Measurements from ENCODE around the gene CD46.
"Not testable (repeated sequence)": the region's sequence is repeated elsewhere in the genome, so short reads cannot be mapped to it uniquely, and the experiment has no call there.

DNA sequence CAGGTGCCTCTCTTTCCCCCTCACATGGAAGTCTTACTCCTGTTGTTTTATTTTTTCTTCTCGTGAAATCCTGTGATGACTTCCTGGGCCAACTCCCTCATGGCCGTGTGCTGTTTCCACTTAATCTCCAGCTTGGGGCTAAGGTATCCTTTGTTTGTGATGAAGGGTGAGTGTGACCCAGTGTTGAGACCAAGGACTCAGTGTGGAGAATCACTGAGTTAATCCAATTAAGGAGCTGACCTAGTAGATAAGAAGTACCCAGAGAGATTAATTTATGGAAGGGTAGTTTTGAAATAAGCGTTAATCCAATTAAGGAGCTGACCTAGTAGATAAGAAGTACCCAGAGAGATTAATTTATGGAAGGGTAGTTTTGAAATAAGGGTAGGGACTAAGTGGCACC, 39.2 kb upstream of the CD46 start:
- TF ChIP-seq, protein P1, sequence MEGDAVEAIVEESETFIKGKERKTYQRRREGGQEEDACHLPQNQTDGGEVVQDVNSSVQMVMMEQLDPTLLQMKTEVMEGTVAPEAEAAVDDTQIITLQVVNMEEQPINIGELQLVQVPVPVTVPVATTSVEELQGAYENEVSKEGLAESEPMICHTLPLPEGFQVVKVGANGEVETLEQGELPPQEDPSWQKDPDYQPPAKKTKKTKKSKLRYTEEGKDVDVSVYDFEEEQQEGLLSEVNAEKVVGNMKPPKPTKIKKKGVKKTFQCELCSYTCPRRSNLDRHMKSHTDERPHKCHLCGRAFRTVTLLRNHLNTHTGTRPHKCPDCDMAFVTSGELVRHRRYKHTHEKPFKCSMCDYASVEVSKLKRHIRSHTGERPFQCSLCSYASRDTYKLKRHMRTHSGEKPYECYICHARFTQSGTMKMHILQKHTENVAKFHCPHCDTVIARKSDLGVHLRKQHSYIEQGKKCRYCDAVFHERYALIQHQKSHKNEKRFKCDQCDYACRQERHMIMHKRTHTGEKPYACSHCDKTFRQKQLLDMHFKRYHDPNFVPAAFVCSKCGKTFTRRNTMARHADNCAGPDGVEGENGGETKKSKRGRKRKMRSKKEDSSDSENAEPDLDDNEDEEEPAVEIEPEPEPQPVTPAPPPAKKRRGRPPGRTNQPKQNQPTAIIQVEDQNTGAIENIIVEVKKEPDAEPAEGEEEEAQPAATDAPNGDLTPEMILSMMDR (IDR thresholded peaks at IDR 0.05; ENCODE audit: low read depth, low read length, poor library complexity, severe bottlenecking), result not testable (repeated sequence)
- not testable (repeated sequence) for TF ChIP-seq EZH2phosphoT487 (IDR thresholded peaks at IDR 0.05; ENCODE audit: borderline replicate concordance, low read length)

All from DOHH2 (cell line).